ENCODE data around the gene LYPLAL1. TPM values are rescaled to one million over a fixed set of nuclear protein-coding genes. Genes with fewer than 3 reads are reported as not detected.

Gene LYPLAL1
- total and polyA plus RNA-seq, 2 of the 8 experiments (the other 6 are each of a cell fraction or from before 2014, with no cell fraction given): 6.3 to 23.8 TPM

DNA sequence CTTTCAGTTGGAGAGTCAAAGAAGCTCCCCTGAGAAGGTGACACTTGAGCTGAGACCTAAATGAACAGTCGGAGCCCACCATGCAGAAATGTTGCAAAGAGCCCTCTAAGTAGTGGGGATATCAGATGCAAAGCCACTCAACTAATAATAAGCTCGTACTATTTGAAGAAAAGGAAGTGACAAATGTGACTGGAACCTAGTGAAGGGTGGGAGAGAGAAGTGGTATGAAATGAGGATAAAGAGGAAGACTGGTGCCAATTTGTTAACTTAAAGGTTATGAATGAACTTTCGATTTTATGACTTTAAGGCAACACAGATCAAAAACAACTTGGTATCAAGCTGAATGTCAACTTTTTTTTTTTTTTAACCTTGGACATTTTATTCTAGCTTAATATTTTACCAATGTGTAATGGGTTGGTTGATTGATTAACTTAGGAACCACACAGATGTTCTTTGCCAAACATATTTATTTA is 14.7 kb downstream of the LYPLAL1 start:
- Histone ChIP-seq H3K4me1 (replicated peaks in 1 of 4; ENCODE audit: control insufficient read depth in 3 of 4, insufficient read depth in 4 of 4, low read length in 3 of 4) (no peaks in the 10 kb centered on the region), H3K56ac (replicated peaks; ENCODE audit: insufficient read length, low read depth, low read length) (no peak overlapping the region), H4K91ac (replicated peaks; ENCODE audit: insufficient read length, low read length) (no peak overlapping the region), H3K23me2 (ENCODE audit: low read depth, low read length) (no peaks in the 10 kb centered on the region), H3K79me1 (ENCODE audit: low read depth, low read length) (0 out of 2 replicates have a peak, but pooled peaks cover 2% of the 10 kb centered on the region), H3K23ac (ENCODE audit: insufficient read length) (no peak overlapping the region), H3K9ac (replicated peaks in 1 of 4; ENCODE audit: extremely low read depth in 1 of 4, low read depth in 3 of 4, low read length in 3 of 4) (no peak overlapping the region), H2BK15ac (ENCODE audit: low read length) (no peak overlapping the region), H3K4ac (replicated peaks; ENCODE audit: insufficient read length, low read depth, low read length) (no peak overlapping the region), H2BK20ac (ENCODE audit: low read length) (no peak overlapping the region), H2BK5ac (ENCODE audit: low read depth, low read length) (no peak overlapping the region), H2AK5ac (ENCODE audit: low read depth, low read length) (no peak overlapping the region), H3K27me3 (replicated peaks in 1 of 4; ENCODE audit: control insufficient read depth in 3 of 4, extremely low read depth in 1 of 4, insufficient read depth in 3 of 4, low read length in 3 of 4) (no peaks in the 10 kb centered on the region), H3K79me2 (ENCODE audit: control insufficient read depth in 1 of 2, insufficient read depth in 2 of 2, low read length in 2 of 2) (peaks cover 0 to 27% of the 10 kb centered on the region in 2 experiments; a peak in 2 of 4 replicates), H2BK12ac (ENCODE audit: low read depth, low read length) (no peak overlapping the region), H3K14ac (ENCODE audit: insufficient read length) (no peak overlapping the region), H3K9me3 (ENCODE audit: insufficient read depth in 2 of 2, low read depth in 1 of 2, low read length in 1 of 2) (no peaks in the 10 kb centered on the region), H3K36me3 (ENCODE audit: control insufficient read depth in 2 of 4, insufficient read depth in 4 of 4, low read length in 3 of 4) (no peaks in the 10 kb centered on the region), H3K18ac (ENCODE audit: extremely low read depth, low read length) (no peak overlapping the region), H4K5ac (ENCODE audit: insufficient read length, low read depth, low read length) (no peak overlapping the region), H2BK120ac (replicated peaks; ENCODE audit: low read depth, low read length) (no peak overlapping the region), H3K4me3 (ENCODE audit: extremely low read depth in 1 of 4, insufficient read depth in 2 of 4, low read depth in 3 of 4, low read length in 4 of 4) (no peak overlapping the region), H4K8ac (ENCODE audit: extremely low read depth, insufficient read depth, low read length) (no peak overlapping the region), H3K27ac (ENCODE audit: low read depth, low read length) (no peak overlapping the region), H3K4me2 (ENCODE audit: insufficient read depth in 1 of 2, low read depth in 2 of 2, low read length in 2 of 2) (no peak overlapping the region), H2AFZ (ENCODE audit: low read length) (no peak overlapping the region), H4K20me1 (replicated peaks in 1 of 2; ENCODE audit: control insufficient read depth in 1 of 2, insufficient read depth in 2 of 2, low read length in 2 of 2) (no peaks in the 10 kb centered on the region)
- DNase-seq (ENCODE audit: low read depth in 1 of 2, low spot score in 2 of 2) (no peak), FAIRE-seq (no peak)
- ChIA-PET POLR2A (ENCODE audit: partially characterized antibody) (interaction anchor here (1.2 kb wide), 1 partner anchor 15 kb away, joined by 3 read pairs; the partner anchor contains the start of gene LYPLAL1), CTCF (ENCODE audit: partially characterized antibody) (interaction anchor here (0.6 to 1.6 kb wide), 7 partner anchors 11 to 850 kb away, joined by 3 to 6 read pairs (median 4); no protein-coding TSS in a partner anchor)
- 91% methylated on average over 3 of the region's 3 CpGs; no CpG with 5 or more reads in 1 of the 2 experiments for WGBS, 2 experiments (ENCODE audit: extremely low coverage in 1 of 2, insufficient coverage in 1 of 2, insufficient read length in 1 of 2, insufficient replicate concordance in 2 of 2, low coverage in 1 of 2, low lambda C conversion rate in 2 of 2, missing lambda C conversion rate in 1 of 2)
- TF ChIP-seq KDM1A (IDR thresholded peaks at IDR 0.05; ENCODE audit: borderline replicate concordance, low read length) (no peak), SAP30 (IDR thresholded peaks at IDR 0.05; ENCODE audit: insufficient read depth, insufficient replicate concordance, low read length) (no peak)

All from H1 (cell line).